GM20000 (cell line): ENCODE results near the gene IFI6.
"Not testable (repeated sequence)": the region's sequence is repeated elsewhere in the genome, so short reads cannot be mapped to it uniquely, and the experiment has no call there.

Experiments
- DNase-seq: peaks from one replicate; pipeline ENCODE4 v3.0.0; 2012; ENCODE audit warnings: low spot score
- CTCF ChIP-seq: IDR thresholded peaks from 2 replicates; pipeline ENCODE4 v1.5.1; 2012; ENCODE audit warnings: mild to moderate bottlenecking, control low read depth; ENCODE audit errors: extremely low read depth, missing control alignments

IFI6 gene

GRCh38 chr1:27632387-27633297, 39.4 kb downstream of the IFI6 start:
- peak; percentile 80 for DNase-seq
- no peak for TF ChIP-seq CTCF

- no peak for TF ChIP-seq CTCF
- peak; percentile 55 for DNase-seq
These were observed 41.0 kb downstream of the IFI6 start for GRCh38 chr1:27630859-27631491.

GRCh38 chr1:27628712-27629111, 43.3 kb downstream of the IFI6 start:
- DNase-seq, result no peak
- TF ChIP-seq CTCF, result no peak

GRCh38 chr1:27627733-27628132, 44.3 kb downstream of the IFI6 start:
- DNase-seq, result not testable (repeated sequence)

GRCh38 chr1:27627061-27627460, 44.9 kb downstream of the IFI6 start:
- DNase-seq, result no peak
- TF ChIP-seq CTCF, result no peak

- DNase-seq, result peak; percentile 49
- no peak for TF ChIP-seq CTCF
These were observed 45.7 kb downstream of the IFI6 start for GRCh38 chr1:27626031-27626935.

GRCh38 chr1:27624467-27625178, 47.4 kb downstream of the IFI6 start:
- peak; percentile 73 for DNase-seq
- no peak for TF ChIP-seq CTCF
